H1 (cell line): ENCODE measurements around the gene PLN. TPM values are rescaled to one million over a fixed set of nuclear protein-coding genes. Genes with fewer than 3 reads are reported as not detected.

Source experiments
- CTCF ChIA-PET: fragments of 300-600 bp; sonication (Branson Sonifier 250); formaldehyde crosslinking; loops from one replicate; lab custom pipeline; 2021; ENCODE audit not compliant: partially characterized antibody; lab: Charles Lee
- POLR2A ChIA-PET: fragments of 300-600 bp; sonication (Branson Sonifier 250); formaldehyde crosslinking; loops from one replicate; lab custom pipeline; 2021; ENCODE audit warnings: inconsistent platforms; ENCODE audit not compliant: partially characterized antibody; lab: Charles Lee
- DNase-seq, 2 experiments: peaks; one replicate each; pipeline versions ENCODE4 v3.0.0 to v3.0.0-alpha.2; 2010 to 2022; ENCODE audit warnings: low spot score in 2 of 2, low read depth in 1 of 2, mixed read lengths in 1 of 2
- FAIRE-seq: peaks from 2 replicates; lab custom pipeline; 2011; peaks lifted over from hg19 to GRCh38; lab: Jason Lieb, UNC
- H2AFZ ChIP-seq: 2 replicates; pipeline ENCODE4 v1.8.1; 2012; ENCODE audit warnings: low read length, inconsistent platforms
- H2AK5ac ChIP-seq: 2 replicates; pipeline ENCODE4 v1.6.1; 2013; ENCODE audit warnings: low read depth, low read length
- H2BK120ac ChIP-seq: replicated peaks from 2 replicates; pipeline ENCODE3; 2013; ENCODE audit warnings: low read depth, low read length, inconsistent platforms
- H2BK12ac ChIP-seq: 2 replicates; pipeline ENCODE4 v1.6.1; 2013; ENCODE audit warnings: low read depth, low read length
- H2BK15ac ChIP-seq: 2 replicates; pipeline ENCODE4 v1.6.1; 2013; ENCODE audit warnings: low read length
- H2BK20ac ChIP-seq: 2 replicates; pipeline ENCODE4 v1.6.1; 2013; ENCODE audit warnings: low read length
- H2BK5ac ChIP-seq: 2 replicates; pipeline ENCODE4 v1.6.1; 2013; ENCODE audit warnings: low read depth, low read length
- H3K14ac ChIP-seq: 2 replicates; pipeline ENCODE4 v1.6.1; 2013; ENCODE audit warnings: inconsistent platforms; ENCODE audit not compliant: insufficient read length
- H3K18ac ChIP-seq: 2 replicates; pipeline ENCODE4 v1.6.1; 2013; ENCODE audit warnings: low read length; ENCODE audit errors: extremely low read depth
- H3K23ac ChIP-seq: 2 replicates; pipeline ENCODE4 v1.6.1; 2013; ENCODE audit warnings: inconsistent platforms; ENCODE audit not compliant: insufficient read length
- H3K23me2 ChIP-seq: 2 replicates; pipeline ENCODE4 v1.6.1; 2013; ENCODE audit warnings: low read depth, low read length
- H3K27ac ChIP-seq: 2 replicates; pipeline ENCODE4 v1.6.1; 2011; ENCODE audit warnings: low read depth, low read length, inconsistent platforms
- H3K27me3 ChIP-seq, 4 experiments: replicated peaks in 1 of 4; 1 replicate in 1 of 4; 2 replicates in 3 of 4; pipeline versions ENCODE4 v1.6.1 to v1.8.1; 2011 to 2013; ENCODE audit warnings: low read length in 3 of 4, mild to moderate bottlenecking in 3 of 4, inconsistent platforms in 2 of 4, mixed read lengths in 2 of 4, moderate library complexity in 1 of 4; ENCODE audit not compliant: control insufficient read depth in 3 of 4, insufficient read depth in 3 of 4; ENCODE audit errors: extremely low read depth in 1 of 4
- H3K36me3 ChIP-seq, 4 experiments: 2 replicates each; pipeline versions ENCODE4 v1.6.1 to v1.8.1; 2011 to 2013; ENCODE audit warnings: mild to moderate bottlenecking in 4 of 4, low read length in 3 of 4, moderate library complexity in 2 of 4, control low read depth in 1 of 4, inconsistent platforms in 1 of 4; ENCODE audit not compliant: insufficient read depth in 4 of 4, control insufficient read depth in 2 of 4
- H3K4ac ChIP-seq: replicated peaks from 2 replicates; pipeline ENCODE3; 2013; ENCODE audit warnings: low read length, low read depth, mixed read lengths, inconsistent platforms; ENCODE audit not compliant: insufficient read length
- H3K4me1 ChIP-seq, 4 experiments: replicated peaks in 1 of 4; 1 replicate in 1 of 4; 2 replicates in 3 of 4; pipeline versions ENCODE4 v1.6.1 to v1.8.1; 2011 to 2013; ENCODE audit warnings: low read length in 3 of 4, inconsistent platforms in 2 of 4, mixed read lengths in 1 of 4; ENCODE audit not compliant: insufficient read depth in 4 of 4, control insufficient read depth in 3 of 4
- H3K4me2 ChIP-seq, 2 experiments: 2 replicates each; pipeline versions ENCODE4 v1.6.1 to v1.8.1; 2011 to 2013; ENCODE audit warnings: low read depth in 2 of 2, low read length in 2 of 2, control low read depth in 1 of 2, inconsistent platforms in 1 of 2, mild to moderate bottlenecking in 1 of 2; ENCODE audit not compliant: insufficient read depth in 1 of 2
- H3K4me3 ChIP-seq, 4 experiments: fragments of 200-600, 300-600 bp in 1 of 4; sonication (generic), shearing (Covaris generic), sonication (Bioruptor Twin) in 1 of 4; 2 replicates each; pipeline versions ENCODE4 v1.5.1 to v1.8.1; 2011 to 2016; ENCODE audit warnings: low read length in 4 of 4, low read depth in 3 of 4, control low read depth in 2 of 4, inconsistent platforms in 2 of 4, mild to moderate bottlenecking in 2 of 4, mixed read lengths in 1 of 4, moderate library complexity in 1 of 4; ENCODE audit not compliant: insufficient read depth in 2 of 4; ENCODE audit errors: extremely low read depth in 1 of 4
- H3K56ac ChIP-seq: replicated peaks from 2 replicates; pipeline ENCODE3; 2013; ENCODE audit warnings: low read depth, mild to moderate bottlenecking, mixed read lengths, low read length, inconsistent platforms; ENCODE audit not compliant: insufficient read length
- H3K79me1 ChIP-seq: 2 replicates; pipeline ENCODE4 v1.6.1; 2013; ENCODE audit warnings: low read depth, low read length, control low read depth
- H3K79me2 ChIP-seq, 2 experiments: 2 replicates each; pipeline versions ENCODE4 v1.6.1 to v1.8.1; 2012 to 2013; ENCODE audit warnings: low read length in 2 of 2, mild to moderate bottlenecking in 2 of 2, inconsistent platforms in 1 of 2; ENCODE audit not compliant: insufficient read depth in 2 of 2, control insufficient read depth in 1 of 2
- H3K9ac ChIP-seq, 4 experiments: replicated peaks in 1 of 4; 1 replicate in 1 of 4; 2 replicates in 3 of 4; pipeline versions ENCODE4 v1.6.1 to v1.8.1; 2011 to 2013; ENCODE audit warnings: low read depth in 3 of 4, low read length in 3 of 4, control low read depth in 2 of 4, mild to moderate bottlenecking in 2 of 4, moderate library complexity in 2 of 4, inconsistent platforms in 1 of 4; ENCODE audit errors: extremely low read depth in 1 of 4
- H3K9me3 ChIP-seq, 2 experiments: 2 replicates each; pipeline versions ENCODE4 v1.6.1 to v1.8.1; 2012 to 2013; ENCODE audit warnings: mild to moderate bottlenecking in 2 of 2, moderate library complexity in 2 of 2, control low read depth in 1 of 2, inconsistent platforms in 1 of 2, low read depth in 1 of 2, low read length in 1 of 2, mixed read lengths in 1 of 2; ENCODE audit not compliant: insufficient read depth in 2 of 2
- H4K20me1 ChIP-seq, 2 experiments: replicated peaks in 1 of 2; 2 replicates each; pipeline versions ENCODE3 to v1.8.1; 2011 to 2013; ENCODE audit warnings: inconsistent platforms in 2 of 2, low read length in 2 of 2, mild to moderate bottlenecking in 1 of 2; ENCODE audit not compliant: insufficient read depth in 2 of 2, control insufficient read depth in 1 of 2
- H4K5ac ChIP-seq: 2 replicates; pipeline ENCODE4 v1.6.1; 2013; ENCODE audit warnings: low read length, low read depth, mixed read lengths, inconsistent platforms; ENCODE audit not compliant: insufficient read length
- H4K8ac ChIP-seq: 2 replicates; pipeline ENCODE4 v1.8.0; 2013; ENCODE audit warnings: mild to moderate bottlenecking, moderate library complexity, low read length, inconsistent platforms; ENCODE audit not compliant: insufficient read depth; ENCODE audit errors: extremely low read depth
- H4K91ac ChIP-seq: replicated peaks from 2 replicates; pipeline ENCODE3; 2013; ENCODE audit warnings: low read length, mixed read lengths, inconsistent platforms; ENCODE audit not compliant: insufficient read length
- ATF3 ChIP-seq: IDR thresholded peaks from 2 replicates; pipeline ENCODE4 v1.6.1; 2011; ENCODE audit warnings: low read depth, mild to moderate bottlenecking, low read length; ENCODE audit not compliant: insufficient read depth
- BCL11A ChIP-seq, 2 experiments: IDR thresholded peaks; one replicate each; pipeline ENCODE4 v1.6.1; 2011; ENCODE audit warnings: low read depth in 2 of 2, low read length in 2 of 2, mild to moderate bottlenecking in 2 of 2
- CBX5 ChIP-seq: fragments of 300-800, 300-1000 bp; sonication (generic); IDR thresholded peaks from 2 replicates; pipeline ENCODE4 v1.7.1; 2016; ENCODE audit warnings: antibody characterized with exemption, low read length, low read depth
- CREB1 ChIP-seq: IDR thresholded peaks from 2 replicates; pipeline ENCODE4 v1.6.1; 2012; ENCODE audit warnings: inconsistent platforms
- EZH2 ChIP-seq: fragments of 200-600 bp; sonication (generic); IDR thresholded peaks from 2 replicates; pipeline ENCODE4 v1.7.1; 2012; ENCODE audit warnings: low read depth, mild to moderate bottlenecking, moderate library complexity, low read length, inconsistent platforms; ENCODE audit not compliant: severe bottlenecking
- HDAC6 ChIP-seq: IDR thresholded peaks from one replicate; pipeline ENCODE4 v1.7.1; 2012; ENCODE audit warnings: low read depth, mild to moderate bottlenecking, inconsistent platforms, low read length, moderate library complexity
- JUN ChIP-seq: IDR thresholded peaks from 2 replicates; pipeline ENCODE4 v1.6.1; 2011; ENCODE audit warnings: low read depth, mild to moderate bottlenecking, improper control_type of control experiment, low read length
- KDM1A ChIP-seq: fragments of 200-600, 300-600 bp; sonication (generic); IDR thresholded peaks from 2 replicates; pipeline ENCODE4 v1.7.1; 2016; ENCODE audit warnings: mild to moderate bottlenecking, low read length, borderline replicate concordance
- MAFK ChIP-seq: IDR thresholded peaks from 2 replicates; pipeline ENCODE4 v1.6.1; 2012; ENCODE audit warnings: low read depth, mild to moderate bottlenecking, improper control_type of control experiment, low read length
- POLR2A ChIP-seq, 2 experiments: IDR thresholded peaks; 1 replicate in 1 of 2; 2 replicates in 1 of 2; pipeline ENCODE4 v1.6.1; 2011; ENCODE audit warnings: low read depth in 2 of 2, low read length in 2 of 2, mild to moderate bottlenecking in 2 of 2; ENCODE audit errors: control extremely low read depth in 1 of 2
- RBBP5 ChIP-seq: IDR thresholded peaks from 2 replicates; pipeline ENCODE4 v1.7.1; 2012; ENCODE audit warnings: low read depth, mild to moderate bottlenecking, inconsistent platforms, low read length, moderate library complexity, borderline replicate concordance
- SIX5 ChIP-seq: IDR thresholded peaks from 2 replicates; pipeline ENCODE4 v1.6.1; 2011; ENCODE audit warnings: mild to moderate bottlenecking, low read depth, low read length
- SUZ12 ChIP-seq: fragments of 200-600 bp; sonication (generic); IDR thresholded peaks from 2 replicates; pipeline ENCODE4 v1.6.1; 2012; ENCODE audit warnings: mild to moderate bottlenecking, inconsistent platforms, low read length, moderate library complexity, mixed read lengths
- TAF7 ChIP-seq: optimal IDR thresholded peaks from 2 replicates; pipeline ENCODE3; 2011; ENCODE audit warnings: low read depth, mild to moderate bottlenecking, inconsistent platforms, low read length, moderate library complexity, borderline replicate concordance
- ZNF274 ChIP-seq: IDR thresholded peaks from 2 replicates; pipeline ENCODE4 v1.7.0; 2012; ENCODE audit warnings: low read length, borderline replicate concordance; ENCODE audit errors: extremely low read depth
- WGBS, 2 experiments: shearing (Covaris generic) in 1 of 2; methylation state at CpG; one replicate each; pipeline versions ENCODE4 v1.1.6 to v1.1.7; 2013 to 2015; ENCODE audit warnings: low lambda C conversion rate in 2 of 2, mixed read lengths in 2 of 2, inconsistent platforms in 1 of 2, low coverage in 1 of 2, missing lambda C conversion rate in 1 of 2; ENCODE audit not compliant: insufficient replicate concordance in 2 of 2, insufficient coverage in 1 of 2, insufficient read length in 1 of 2; ENCODE audit errors: extremely low coverage in 1 of 2, missing lambda C conversion rate in 1 of 2; 5-methylcytosine and 5-hydroxymethylcytosine counted together
- polyA plus RNA-seq, 7 experiments: library from polyadenylated mRNA; depleted of rRNA in 3 of 7; stranded (reverse) in 5 of 7; unstranded in 2 of 7; fragments of >200 nt in 5 of 7; fragments of 200-250 nt in 2 of 7; gene quantifications; 1 replicate in 5 of 7; 2 replicates in 1 of 7; 4 replicates in 1 of 7; pipeline versions ENCODE4 v1.2.1 to v1.2.3, GENCODE V29; 2011 to 2013; ENCODE audit warnings: missing spikeins in 2 of 7, mixed read lengths in 2 of 7
- total RNA-seq: library from RNA; stranded (reverse); fragmentation: NEBNext Ultra II Directional; extraction: Animal tissue kit (Norgen Biotek cat#: 25700); gene quantifications from 2 replicates; pipeline ENCODE4 v1.2.1, GENCODE V29; 2021

The PLN gene
- total and polyA plus RNA-seq, 2 of the 8 experiments (the other 6 are each of a cell fraction or from before 2014, with no cell fraction given), result not detected

- DNase-seq (no peak), FAIRE-seq (no peak)
- Histone ChIP-seq H3K23me2 (no peaks in the 10 kb centered on the region), H3K79me2 (peaks cover 0 to 18% of the 10 kb centered on the region in 2 experiments; a peak in 2 of 4 replicates), H3K4me1 (no peaks in the 10 kb centered on the region; a peak in 1 of 7 replicates), H3K4me3 (no peak overlapping the region), H2BK12ac (no peak overlapping the region), H3K18ac (no peak overlapping the region), H3K4me2 (no peak overlapping the region), H3K9me3 (no peaks in the 10 kb centered on the region), H3K79me1 (no peaks in the 10 kb centered on the region), H3K27me3 (no peaks in the 10 kb centered on the region), H4K91ac (no peak overlapping the region), H3K4ac (no peak overlapping the region), H4K20me1 (peaks cover 0 to 2% of the 10 kb centered on the region in 2 experiments), H3K36me3 (no peaks in the 10 kb centered on the region), H3K56ac (no peak overlapping the region), H3K23ac (no peak overlapping the region), H2BK20ac (no peak overlapping the region), H2BK5ac (no peak overlapping the region), H4K5ac (no peak overlapping the region), H2AK5ac (no peak overlapping the region), H3K14ac (no peak overlapping the region), H2BK15ac (no peak overlapping the region), H4K8ac (no peak overlapping the region), H2AFZ (no peak overlapping the region), H2BK120ac (no peak overlapping the region), H3K27ac (no peak overlapping the region), H3K9ac (no peak overlapping the region)
- POLR2A ChIA-PET, result no interaction called here
- CTCF ChIA-PET, result interaction anchor here (1.5 to 3.3 kb wide), 2 partner anchors 10 to 270 kb away, joined by 5 to 12 read pairs; no protein-coding TSS in a partner anchor
- WGBS, 2 experiments, result 88% methylated on average over 1 of the region's 1 CpG; no CpG with 5 or more reads in 1 of the 2 experiments
- no peak for TF ChIP-seq SIX5
- no peak for TF ChIP-seq HDAC6
- no peak for TF ChIP-seq CREB1
- no peak for TF ChIP-seq CBX5
- TF ChIP-seq POLR2A (IDR thresholded peaks at IDR 0.05; ENCODE audit: control extremely low read depth in 1 of 2, low read depth in 2 of 2, low read length in 2 of 2), result no peak
- TF ChIP-seq KDM1A, result no peak
- TF ChIP-seq BCL11A (IDR thresholded peaks at IDR 0.05; ENCODE audit: low read depth in 2 of 2, low read length in 2 of 2), result no peak
- TF ChIP-seq MAFK, result no peak
- TF ChIP-seq SUZ12, result no peak
- TF ChIP-seq ZNF274, result no peak
- TF ChIP-seq ATF3, result no peak
- TF ChIP-seq RBBP5, result no peak
- TF ChIP-seq JUN, result no peak
- no peak for TF ChIP-seq EZH2
- no peak for TF ChIP-seq TAF7
These were observed 6.6 kb downstream of the PLN start for GRCh38 chr6:118554698-118555097.
